ENCODE data around the gene MGAT5. TPM values are rescaled to one million over a fixed set of nuclear protein-coding genes. Genes with fewer than 3 reads are reported as not detected.
A peak's percentile ranks its signal among the peaks of the same experiment; 100 is the strongest.

The MGAT5 gene
- polyA plus RNA-seq, 10 donors = 15.3 to 23.4 (median 18.7) TPM

DNA sequence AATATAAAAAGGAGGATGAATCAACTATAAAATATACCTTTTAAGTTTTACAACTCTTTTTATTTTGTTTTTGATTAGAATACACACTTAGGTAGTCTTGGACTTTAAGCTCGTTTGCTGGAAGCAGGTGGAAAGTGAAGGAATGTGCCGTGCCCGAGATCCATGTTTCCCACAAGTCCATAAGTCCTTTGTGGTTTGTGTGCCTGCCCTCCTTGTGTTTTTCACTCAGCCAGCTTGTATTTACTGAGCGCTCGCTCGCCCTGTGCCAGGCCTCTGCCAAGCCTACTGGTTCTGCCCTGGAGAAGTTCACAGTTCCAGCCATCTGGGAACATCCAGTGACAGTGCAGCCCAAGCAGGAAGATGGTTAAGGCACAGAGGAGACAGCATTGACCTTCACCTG, 142.6 kb downstream of the MGAT5 start:
- no peak for DNase-seq

DNA sequence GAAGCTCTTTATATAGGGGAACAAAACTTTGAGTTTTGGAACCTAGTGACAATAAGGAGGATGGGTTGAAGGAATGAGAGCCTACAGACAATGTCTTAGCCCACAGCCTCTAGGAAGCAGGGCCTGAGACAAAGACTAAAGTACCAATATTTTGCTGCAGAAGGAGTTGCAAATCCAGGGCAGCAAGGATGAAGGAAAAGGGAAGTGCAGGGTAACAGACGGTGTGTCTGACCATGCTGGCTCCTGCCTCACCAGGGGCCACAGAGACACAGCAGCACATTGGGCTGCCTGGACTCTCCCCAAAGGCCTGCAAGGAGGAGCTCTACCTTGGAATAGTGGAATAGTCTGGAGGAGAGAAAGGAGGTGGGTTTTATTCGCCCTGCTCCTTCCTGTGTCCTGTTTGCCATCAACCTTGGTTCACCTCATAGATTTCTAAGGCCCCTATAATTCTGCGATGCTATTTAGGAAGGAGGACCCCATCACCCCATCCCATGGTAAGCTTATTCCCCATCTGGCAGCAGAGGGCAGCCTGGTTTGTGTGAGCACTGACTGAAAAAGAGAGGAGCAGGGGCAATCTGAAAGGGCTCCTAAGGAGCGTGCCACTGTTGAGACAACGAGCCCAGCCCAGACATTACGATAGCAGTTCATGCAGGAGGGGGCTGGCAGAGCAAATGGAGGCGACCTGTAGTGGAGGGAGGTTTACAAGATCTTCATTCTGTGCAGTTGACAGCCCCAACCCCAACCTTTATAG, 143.4 kb downstream of the MGAT5 start:
- no peak for DNase-seq

DNA sequence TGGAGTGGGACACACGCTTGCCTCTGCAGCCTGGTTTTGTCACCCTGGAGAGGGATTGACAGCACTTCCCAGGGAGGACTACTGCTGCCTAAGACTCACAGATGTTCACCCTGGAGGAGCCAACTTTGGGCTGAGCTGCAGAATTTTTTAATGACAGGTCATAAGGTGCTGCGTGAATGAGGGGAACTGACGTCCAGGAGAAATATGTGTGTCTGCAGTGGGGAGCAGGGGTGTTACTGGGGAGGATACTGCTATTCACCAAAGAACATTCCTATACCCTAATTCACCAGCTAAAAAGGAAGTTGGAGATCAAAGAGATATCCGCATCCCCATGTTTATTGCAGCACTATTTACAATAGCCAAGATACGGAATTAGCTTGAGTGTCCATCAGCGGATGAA, 144.4 kb downstream of the MGAT5 start:
- no peak for DNase-seq

DNA sequence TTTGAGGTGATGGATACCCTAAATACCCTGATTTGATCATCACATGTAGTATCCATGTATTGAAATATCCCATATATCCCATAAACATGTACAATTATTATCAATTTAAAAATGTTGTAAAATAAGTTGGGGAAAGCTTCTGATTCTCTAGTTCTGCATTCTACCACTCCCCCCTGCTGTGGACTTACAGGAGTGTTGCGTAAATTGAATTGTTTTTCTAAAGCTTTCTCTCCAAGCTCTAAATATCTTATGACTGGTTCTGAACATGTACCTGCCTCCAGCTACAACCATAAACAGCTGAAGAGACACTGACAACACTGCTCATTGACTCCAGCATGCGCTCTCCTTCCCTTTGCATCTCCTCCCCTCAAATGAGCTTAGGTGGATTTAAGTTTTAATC, 145.2 kb downstream of the MGAT5 start:
- DNase-seq = no peak

DNA sequence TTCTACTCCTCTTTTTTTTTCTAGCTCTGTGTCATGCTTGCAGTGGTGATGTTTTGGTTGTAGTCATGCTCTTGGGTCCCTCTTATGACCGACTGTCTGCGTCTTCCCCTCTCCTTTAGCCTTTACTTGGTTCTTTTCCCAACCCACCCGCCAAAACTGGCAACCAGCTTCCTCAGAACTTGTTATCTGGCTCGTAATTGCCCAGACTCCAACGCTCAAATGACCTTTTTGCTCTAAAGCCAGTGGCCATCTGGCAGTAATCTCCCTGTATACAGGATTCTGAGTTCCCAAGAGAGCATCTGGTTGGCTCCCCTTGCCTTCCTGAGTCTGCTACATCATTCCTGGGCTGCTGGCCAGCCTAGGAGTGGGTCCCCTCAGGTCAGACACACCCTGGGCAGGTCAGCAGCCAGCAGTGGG, 147.2 kb downstream of the MGAT5 start:
- DNase-seq = peak in 1 of 3 donors; percentile 60

DNA sequence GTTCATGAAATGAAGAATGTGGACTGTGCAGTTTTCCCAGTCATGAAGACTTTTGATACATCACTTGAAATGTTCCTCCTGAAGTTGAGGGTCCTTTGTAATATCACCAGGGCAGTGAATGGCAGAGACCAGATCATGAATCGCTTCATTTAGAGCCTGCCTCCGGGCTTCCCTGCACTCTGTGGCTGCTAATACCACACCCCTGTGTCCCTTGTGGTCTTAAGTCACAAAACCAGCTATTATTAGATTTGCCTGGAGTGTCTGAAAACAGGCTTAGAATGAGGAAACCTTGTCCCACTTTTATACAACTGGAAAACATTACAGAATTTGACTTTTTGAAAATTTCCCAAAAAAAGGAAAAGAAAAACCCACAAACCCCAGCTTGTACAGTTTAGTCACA, 147.9 kb downstream of the MGAT5 start:
- DNase-seq = peak in 1 of 3 donors; percentile 73

DNA sequence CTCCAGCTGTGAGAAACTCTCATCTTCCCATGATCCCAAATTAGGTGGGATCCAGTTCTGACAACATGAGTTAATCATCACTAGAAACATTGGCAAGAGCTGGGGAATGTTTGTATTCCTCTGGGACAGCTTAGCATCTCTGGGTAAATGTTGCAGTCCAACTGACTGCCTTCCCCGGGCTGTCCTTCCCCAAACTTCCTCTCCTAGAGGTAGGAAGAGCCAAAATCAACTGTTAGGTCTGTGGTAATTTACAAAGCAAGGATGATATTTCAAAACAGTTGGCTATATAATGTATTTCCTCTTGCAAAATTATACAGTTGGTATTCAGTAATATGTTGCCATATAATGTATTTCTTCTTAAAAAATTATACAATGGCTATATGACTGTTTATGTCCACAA, 148.5 kb downstream of the MGAT5 start:
- peak; percentile 48 to 81 (median 74) for DNase-seq

DNA sequence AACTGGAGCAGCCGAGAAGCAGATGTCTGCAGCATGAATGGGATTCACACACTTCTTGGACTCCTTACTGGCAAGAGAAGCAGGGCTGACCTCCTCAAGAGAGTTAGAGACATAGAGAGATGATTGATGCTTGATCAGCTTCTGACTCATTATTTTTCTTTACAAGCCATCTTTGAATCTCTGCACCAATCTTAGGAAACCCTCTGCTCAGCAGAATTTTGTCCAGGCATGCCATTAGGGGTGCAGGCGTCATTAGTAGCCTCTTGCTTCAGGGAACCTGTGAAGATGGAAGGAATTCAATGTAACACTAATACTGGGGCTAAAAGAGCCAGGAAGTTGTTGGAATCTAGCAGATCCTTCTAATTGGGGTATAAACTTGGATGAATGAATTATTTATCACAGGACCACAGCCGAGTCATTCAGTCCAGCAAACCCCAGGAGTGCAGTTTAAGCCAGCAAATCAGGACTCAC, 151.8 kb downstream of the MGAT5 start:
- DNase-seq = peak in 1 of 3 donors; percentile 53

DNA sequence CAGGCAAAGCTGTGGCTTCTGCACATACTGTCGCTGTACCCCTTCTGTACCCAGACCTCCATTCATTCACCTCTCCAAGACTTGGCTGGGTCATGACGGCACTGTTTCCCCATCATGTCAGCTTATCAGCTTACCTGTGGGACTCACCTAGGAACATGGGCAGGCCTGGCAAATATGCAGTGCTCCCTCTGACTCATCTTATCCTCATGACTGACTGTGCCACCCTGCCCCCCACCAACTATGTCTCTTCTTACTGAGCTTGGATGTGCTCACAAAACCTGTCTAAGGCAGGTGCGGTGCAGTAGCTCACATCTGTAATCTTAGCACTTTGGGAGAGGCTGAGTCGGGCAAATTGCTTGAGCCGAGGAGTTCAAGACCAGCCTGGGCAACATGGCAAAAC, 152.4 kb downstream of the MGAT5 start:
- no peak for DNase-seq

DNA sequence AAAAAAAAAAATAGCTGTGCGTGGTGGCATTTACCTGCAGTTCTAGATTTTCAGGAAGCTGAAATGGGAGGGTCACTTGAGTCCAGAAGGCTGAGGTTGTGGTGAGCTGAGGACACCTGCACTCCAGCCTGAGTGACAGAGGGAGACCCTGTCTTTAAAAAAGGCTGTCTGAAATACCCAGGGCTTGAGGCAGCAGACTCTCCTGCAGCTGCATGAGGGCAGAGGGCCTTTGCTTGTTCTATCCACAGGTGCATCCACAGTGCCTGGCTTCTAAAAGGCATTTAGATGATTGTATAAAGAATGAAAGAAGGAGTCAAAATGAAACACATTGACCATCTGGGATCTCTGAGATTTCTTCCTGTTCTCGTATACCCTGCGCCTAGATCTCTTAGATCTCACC, 152.9 kb downstream of the MGAT5 start:
- DNase-seq = no peak

DNA sequence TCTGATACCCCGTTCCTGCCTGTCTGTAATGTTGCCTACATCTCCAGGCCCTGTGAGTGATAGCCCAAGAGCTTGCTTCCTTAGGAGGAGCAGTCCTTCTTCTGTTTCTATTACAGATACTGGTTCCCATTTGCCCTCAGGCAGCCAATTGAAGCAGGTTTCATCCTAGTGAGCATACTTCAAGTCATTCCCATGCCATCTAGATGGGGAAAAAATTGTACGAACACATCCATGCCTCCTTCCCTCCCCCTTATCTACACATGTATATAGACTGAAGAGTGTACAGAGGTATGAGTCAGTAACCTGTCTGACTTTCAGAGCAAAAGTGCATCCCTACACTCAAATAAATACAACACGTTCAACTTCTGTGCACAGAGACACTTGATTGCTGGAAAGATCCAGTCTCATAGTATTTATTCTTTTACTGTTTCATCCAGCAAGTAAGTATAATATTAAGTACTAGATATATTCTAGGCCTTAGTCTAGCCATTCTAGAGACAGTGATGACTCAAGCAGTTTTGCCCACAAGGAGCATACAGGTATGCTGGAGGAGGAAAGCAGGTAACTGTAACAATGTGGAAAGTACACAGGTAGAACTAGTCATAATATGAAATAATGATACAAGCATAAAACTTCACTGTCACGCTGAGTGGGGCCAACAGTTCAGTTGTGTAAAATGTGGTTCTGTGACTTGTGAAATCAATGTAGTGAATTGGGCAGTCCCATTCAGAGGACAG, 153.4 kb downstream of the MGAT5 start:
- DNase-seq = no peak

DNA sequence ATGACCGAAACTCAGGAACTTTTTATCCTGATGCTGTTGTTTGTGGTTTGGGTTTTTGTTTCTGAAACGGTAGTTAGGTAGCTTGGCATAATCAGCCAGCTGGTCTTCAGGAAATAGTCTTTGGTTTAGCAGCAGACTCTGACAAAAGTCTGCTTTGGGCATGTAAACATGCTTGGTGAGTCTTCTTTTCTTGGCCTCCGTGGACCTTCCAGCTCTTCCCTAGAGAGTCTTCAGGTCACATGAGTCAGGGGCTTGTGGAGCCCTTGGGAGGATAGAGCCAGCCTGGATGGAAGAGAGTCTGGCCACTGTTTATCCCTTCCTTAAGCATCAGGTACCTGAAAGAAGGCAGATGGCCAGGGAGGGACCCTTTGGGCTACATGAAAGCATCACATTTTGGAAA, 154.5 kb downstream of the MGAT5 start:
- DNase-seq = no peak

DNA sequence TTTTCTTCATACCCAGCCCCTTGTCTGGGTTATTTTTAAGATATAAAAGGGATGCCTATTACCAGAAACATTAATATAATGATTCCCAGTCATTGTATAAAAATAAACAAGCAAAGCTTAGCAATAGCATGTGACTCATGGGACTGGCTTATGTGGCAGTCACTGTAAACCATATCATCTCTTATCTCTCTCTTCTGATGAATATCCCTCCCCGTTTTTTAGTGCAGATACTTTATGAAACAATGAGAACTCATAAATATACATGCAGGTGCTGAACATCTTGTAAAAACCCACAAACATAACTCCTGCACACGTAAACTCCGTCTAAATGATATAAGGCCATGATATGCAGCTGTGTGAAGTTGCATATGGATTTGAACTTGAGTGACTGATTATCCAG, 154.9 kb downstream of the MGAT5 start:
- no peak for DNase-seq

DNA sequence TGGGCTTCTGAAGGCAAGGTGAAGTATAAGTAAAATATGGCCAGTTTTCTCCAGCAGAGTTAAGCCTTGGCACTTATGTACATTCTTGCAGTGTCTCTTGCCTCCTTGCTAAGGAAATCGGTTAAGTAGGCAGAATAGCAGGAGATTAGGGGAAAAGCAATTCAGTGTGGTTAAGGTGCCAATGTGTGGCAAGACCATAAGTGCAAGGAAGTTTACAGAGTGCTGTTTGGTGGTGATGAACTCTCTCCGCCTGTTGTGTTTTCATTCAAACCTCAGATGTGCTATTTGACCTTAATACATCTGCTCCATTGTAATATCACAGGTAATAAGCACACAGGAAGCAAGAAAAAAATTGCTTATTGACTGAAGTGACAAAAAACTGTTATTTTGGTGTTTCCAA, 156.1 kb downstream of the MGAT5 start:
- no peak for DNase-seq

DNA sequence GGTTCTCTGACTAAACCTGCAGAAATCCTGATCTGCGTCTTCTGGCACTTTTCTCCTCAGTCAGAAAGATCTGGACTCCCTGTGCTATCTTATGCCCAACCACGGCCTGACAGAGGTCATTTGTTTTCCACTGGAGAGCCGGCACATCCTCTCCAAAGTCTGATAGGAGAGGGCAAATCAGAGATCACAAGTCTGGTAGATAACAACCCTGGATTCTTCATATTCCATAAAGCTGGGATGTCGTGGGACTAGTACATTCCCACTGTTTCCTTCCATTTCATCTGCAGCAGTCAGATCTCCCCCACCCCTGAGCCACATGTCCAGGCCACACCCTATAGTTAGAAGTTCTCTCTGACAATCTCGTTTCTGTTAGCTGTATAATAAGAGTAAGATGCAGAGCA, 157.0 kb downstream of the MGAT5 start:
- peak in 1 of 3 donors; percentile 37 for DNase-seq

DNA sequence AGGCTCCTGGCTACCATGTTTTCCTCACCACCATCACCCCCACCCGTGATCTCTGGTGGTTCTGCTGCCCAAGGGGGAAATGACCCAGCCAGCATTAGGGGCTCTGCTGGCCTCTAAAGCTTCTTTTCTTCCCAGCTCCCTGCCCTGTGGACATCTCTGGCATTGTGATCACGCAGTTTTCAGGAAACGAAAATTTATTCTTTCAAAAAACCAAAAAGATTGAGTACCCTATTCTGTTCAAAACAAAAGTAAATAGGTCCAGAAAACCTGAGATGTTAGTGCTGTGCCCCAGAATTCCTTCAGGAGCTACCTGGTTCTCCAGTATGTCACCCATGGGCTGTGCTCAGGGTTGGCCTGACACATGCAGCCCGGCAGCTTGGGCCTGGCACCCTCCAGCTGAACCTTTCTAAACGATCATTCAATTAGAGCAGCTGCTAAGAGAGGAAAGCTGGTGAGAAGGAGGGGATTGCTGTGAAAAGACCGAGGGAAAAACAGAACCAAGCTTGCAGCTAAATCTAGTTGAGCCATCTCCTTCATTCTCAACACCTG, 157.5 kb downstream of the MGAT5 start:
- DNase-seq = no peak

DNA sequence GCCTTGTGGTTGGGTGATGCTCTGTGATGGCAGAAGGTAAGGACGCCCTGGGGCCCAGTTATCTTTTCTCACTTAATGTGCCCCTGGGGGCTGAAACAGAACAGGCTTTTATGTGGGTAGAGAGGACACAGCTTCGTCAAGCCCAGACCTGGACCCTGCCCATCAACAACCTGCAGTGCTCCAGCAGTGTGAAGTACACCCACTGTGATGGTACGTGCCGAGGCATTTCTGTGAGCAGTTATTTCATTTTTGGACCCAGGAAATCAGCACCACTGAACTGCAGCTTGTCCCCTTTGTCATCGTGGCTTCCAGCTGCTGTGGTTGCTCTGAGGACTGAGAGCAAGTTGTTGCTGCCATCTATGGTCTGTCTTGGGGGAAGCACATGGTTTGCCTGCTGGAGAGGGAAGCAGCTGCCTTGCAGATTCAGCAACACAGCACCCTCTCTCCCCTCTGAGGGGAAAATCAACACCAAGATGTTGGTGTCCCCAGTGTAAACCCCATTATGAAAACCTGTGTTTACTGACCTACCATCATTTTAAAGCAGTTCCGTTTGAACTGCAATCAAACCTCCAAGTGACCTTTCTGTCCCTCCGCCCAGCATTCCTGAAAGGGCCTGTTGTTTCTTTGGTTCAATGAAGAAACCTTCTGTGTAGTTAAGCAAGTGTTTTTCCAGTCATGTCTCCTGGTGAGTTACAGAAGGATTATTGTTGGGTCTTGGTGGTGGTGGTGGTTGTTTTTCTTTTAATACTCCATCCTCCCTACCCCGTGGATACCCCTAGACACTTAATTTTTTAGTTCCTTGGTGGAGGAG, 158.2 kb downstream of the MGAT5 start:
- DNase-seq = peak; percentile 84 to 92 (median 84)

DNA sequence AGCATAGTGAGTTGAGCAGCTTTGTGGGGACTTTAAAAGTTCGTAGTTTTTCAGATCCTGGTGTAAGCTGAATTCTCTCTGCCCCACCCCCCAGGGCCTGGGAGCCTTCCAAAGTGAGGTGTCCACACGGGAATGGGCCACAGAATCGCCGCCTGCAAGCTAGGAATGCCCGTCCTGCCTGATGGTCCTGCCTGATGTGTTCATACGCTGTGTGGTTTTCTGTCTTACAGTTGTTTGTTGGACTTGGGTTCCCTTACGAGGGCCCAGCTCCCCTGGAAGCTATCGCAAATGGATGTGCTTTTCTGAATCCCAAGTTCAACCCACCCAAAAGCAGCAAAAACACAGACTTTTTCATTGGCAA, 158.7 kb downstream of the MGAT5 start:
- no peak for DNase-seq

DNA sequence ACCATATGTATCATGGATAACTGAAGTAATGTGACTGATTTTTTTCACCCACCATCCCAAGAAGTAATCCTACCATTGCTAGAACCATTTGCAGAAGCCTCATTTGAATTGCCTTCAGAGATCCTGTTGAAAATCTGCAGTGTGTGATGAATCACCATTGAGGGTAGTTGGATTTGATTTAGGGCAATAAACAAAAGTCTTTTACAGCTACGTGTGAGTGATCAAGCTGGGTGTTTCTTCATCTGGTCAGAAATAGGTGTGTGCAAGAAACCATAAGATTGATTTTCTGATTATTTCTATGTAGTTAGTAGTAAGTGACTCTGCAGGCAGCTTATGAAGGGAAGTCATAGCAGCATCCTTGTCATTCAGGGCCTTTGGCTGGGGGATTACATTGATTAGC, 159.6 kb downstream of the MGAT5 start:
- no peak for DNase-seq

DNA sequence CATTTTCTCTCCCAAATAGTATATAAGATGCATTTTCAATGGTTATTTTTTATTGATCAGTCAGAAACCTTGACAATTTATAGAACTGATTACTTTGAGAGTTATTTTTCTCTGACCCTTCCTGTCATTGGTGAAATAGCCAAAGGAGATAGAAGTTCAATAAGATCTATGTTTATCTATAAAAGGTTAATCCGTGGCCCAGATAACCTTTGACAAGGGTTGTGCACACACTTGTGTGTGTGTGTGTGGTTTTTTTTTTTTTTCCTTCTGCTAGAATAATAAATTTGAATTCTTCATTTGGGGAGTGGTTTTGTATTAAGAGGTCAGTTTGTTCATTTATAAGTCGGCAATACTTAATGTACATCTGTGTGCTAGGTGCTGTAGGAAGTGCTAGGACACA, 160.0 kb downstream of the MGAT5 start:
- no peak for DNase-seq

DNA sequence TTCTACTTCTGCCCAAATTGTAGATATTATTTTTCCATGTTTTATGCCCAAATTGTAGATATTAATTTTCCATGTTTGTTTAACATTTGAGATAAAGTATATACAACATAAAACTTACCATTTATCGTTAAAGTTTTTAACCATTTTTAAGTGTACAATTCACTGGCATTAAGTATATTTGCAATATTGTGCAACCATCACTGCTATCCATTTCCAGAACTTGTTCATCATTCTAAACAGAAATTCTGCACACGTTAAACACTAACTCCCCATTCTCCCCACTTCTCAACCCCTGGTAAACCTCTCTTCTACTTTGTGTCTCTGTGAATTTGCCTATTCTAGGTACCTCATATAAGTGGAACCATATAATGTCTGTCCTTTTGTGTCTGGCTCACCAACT, 162.1 kb downstream of the MGAT5 start:
- DNase-seq = no peak

DNA sequence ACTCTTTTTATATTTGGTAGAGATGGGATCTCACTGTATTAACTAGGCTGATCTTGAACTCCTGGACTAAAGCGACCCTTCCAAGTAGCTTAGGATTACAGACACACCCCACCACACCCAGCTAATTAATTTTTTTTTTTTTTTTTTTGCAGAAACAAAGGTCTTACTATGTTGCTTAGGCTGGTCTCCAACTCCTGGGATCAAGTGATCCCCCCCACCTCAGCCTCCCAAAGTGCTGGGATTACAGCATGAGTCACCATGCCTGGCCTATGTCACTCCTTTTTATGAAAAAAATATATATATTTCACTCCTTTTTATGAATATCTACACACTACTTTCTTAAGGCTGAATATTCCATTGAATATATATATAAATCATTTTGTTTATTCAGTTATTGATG, 162.8 kb downstream of the MGAT5 start:
- no peak for DNase-seq
